D721Med (cell line): ENCODE measurements around the gene IBA57.

Experiments used
- DNase-seq: peaks from one replicate; pipeline ENCODE4 v3.0.0; 2011; ENCODE audit warnings: low spot score; ENCODE audit not compliant: insufficient read length
- FAIRE-seq: peaks from 2 replicates; lab custom pipeline; 2011; peaks lifted over from hg19 to GRCh38; lab: Jason Lieb, UNC
- TF ChIP-seq, protein P1 (sequence below): IDR thresholded peaks from 2 replicates; pipeline ENCODE4 v1.5.1; 2012; ENCODE audit warnings: mild to moderate bottlenecking, control low read depth; ENCODE audit not compliant: insufficient read depth; ENCODE audit errors: missing control alignments

The IBA57 gene

DNA sequence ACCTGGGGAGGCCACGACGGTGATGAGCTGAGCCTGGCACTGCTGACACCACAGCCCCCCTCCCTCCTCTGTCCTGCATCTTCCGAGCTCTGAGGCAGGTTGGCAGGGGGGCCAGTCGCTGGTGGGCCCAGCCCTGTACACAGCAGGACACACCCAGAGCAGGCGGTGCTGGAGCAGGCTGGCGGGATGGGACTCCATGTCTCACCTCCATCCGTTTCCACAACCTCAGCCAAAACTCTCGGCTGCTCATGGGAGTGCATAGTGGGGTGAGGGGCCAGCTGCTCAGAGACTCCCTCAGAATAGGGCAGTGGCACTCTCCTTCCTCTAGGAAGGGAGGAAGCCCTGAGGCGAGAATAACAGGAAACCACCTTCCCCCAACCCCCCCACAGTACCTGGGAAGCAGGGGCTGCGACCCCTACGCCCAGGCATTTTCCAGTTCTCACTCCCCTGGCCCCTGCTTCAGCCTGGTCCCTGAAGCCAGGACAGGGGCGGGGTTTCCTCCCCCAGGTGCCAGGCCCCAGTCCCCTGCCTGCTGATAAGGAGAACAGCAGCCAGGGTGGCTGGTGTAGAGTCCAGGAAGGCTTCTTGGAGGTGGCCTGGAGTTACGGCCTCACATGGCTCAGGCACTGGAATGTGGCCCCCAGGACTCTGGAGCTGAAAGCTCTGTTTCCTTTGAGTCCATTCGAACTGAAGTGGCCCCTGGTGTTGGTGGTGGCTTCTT is 3.2 kb upstream of the IBA57 start:
- TF ChIP-seq, protein P1, sequence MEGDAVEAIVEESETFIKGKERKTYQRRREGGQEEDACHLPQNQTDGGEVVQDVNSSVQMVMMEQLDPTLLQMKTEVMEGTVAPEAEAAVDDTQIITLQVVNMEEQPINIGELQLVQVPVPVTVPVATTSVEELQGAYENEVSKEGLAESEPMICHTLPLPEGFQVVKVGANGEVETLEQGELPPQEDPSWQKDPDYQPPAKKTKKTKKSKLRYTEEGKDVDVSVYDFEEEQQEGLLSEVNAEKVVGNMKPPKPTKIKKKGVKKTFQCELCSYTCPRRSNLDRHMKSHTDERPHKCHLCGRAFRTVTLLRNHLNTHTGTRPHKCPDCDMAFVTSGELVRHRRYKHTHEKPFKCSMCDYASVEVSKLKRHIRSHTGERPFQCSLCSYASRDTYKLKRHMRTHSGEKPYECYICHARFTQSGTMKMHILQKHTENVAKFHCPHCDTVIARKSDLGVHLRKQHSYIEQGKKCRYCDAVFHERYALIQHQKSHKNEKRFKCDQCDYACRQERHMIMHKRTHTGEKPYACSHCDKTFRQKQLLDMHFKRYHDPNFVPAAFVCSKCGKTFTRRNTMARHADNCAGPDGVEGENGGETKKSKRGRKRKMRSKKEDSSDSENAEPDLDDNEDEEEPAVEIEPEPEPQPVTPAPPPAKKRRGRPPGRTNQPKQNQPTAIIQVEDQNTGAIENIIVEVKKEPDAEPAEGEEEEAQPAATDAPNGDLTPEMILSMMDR: no peak
- FAIRE-seq (no peak), DNase-seq (no peak)

DNA sequence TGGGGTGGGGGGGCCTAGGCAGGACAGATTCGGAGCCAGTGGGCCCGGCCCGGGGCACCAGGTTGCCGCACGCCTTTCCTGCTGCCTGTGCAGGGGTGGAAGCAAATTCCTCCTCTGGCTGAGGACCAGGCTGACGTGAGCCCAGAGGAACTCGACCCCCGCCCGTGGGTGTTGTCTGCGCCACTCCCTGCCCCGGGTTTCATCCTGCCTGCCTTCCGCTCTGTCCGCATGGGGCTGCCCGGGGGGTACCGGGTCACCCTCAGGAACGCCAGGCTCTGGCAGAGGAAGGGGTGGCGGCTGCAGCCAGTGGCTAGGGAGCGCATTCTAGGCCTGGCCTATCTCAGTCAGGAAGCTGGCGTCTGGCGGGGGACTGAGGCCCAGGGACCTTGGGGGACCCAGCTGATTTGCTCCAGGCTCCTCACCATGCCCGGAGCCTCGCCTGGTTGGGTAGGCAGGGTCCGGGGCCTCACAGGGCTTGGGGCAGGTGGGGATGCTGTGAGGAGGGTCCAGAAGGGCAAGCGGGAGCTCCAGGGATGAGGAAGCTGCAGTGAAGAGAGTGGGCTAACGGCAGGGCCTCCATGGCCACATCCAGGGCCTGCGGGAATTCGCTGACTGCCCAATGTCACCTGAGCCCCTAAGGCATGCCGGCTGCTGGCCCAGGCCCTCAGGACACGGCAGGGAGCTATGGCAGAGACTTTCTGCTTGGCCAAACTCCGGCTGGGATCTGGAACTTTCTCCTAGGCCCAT is 2.4 kb upstream of the IBA57 start:
- no peak for FAIRE-seq
- TF ChIP-seq, protein P1: no peak
- DNase-seq: no peak

DNA sequence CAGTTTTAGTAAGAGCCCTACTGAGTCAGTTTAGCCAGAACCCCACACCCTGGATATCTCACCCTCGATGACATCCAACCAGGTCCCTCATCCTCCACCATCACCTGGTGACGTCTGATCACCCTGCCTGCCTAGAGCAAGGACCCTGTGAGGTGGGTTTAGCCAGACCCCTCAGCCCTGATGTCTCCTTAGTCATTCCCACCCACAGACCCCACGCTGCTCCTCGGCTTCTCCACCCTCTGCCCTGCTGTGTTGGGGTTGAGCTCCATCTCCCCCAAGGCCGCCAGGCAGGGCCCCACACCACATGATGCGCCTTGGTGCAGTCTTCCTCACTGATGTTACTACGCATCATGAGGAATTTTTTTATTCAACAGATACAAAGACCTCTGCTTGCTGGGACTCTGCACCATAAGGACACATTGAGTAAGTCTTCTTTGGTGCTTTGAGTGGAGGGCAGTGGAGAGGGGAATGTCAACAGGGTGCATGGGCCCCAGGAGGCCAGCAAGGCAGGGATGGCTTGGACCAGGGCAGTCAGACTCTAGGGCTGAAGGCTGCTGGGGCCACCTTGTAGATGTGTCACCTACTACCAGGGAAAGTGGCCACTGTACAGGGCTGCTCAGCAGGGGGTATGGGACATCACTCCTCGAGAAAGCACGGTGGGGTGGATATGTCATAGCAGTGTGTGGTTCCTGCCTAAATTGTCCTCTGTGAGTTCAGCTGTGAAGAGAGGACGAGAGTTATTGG is 1.7 kb upstream of the IBA57 start:
- TF ChIP-seq, protein P1: no peak
- FAIRE-seq (no peak), DNase-seq (no peak)

DNA sequence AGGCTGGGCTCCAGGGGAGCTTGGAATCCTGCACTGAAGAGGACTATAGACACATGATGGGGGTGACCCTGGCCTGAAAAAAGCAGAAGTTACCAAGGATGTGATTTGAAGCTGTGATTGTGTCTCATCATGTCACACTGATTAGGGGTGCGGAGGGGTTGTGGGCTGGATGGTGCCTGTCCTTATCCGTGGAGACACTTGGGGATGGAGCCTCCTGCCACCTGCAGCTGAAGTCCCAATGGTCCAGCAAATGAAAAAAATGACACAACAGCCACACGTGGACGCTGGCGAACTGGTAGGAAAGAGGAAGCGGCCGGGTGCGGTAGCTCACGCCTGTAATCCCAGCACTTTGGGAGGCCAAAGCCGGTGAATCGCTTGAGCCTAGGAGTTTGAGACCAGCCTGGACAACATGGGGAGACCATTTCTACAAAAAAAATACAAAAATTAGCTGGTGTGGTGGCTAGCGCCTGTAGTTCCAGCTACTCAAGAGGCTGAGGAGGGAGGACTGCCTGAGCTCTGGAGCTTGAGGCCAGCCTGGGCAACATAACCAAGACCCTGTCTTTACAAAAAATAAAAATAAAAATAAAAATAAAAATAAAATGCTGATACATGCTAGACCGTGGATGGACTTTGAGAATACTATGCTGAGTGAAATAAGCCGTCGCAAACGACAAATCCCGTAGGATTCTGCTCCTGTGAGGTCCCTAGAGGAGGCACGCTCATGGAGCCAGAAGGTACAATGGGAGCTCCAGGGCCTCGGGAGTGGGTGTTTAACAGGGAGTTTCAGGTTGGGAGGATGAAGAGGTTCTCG is 838 bp upstream of the IBA57 start:
- DNase-seq (no peak), FAIRE-seq (no peak)
- TF ChIP-seq, protein P1: no peak

DNA sequence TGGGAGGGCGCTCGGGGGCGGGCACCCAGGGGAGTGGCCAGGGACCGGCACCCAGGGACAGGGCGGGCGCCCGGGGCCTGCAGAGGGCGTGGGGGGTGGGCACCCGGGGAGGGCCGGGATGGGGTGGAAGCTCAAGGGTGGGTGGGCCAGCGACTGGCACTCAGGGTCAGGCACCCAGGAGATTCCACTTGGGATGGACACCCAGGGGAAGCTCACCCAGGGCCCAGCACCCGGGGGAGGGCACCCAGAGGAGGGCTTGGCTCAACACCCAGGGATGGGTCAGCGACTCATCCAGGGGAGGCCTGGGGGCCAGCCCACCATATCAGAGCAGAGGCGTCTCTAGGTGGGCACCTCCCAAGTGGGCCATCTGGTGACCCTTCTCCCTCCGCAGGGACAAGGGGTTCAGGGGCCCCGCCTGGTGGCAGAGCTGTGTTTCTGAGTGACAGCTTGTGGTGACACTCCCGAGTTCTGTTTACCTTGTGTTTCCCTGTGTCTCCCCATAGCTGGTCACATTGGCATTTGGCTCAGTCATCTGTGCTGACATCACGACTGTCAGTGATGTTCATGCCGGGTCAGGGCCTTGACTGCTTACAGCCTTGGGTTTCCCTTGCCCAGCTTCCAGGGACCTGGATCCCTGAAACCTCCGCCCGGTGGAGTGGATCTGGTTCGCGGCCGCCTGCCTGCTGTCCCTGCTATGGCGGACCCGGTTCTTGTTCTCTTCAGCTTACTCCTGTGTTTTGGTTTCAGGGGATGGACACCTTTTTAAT is 749 bp downstream of the IBA57 start:
- TF ChIP-seq, protein P1: peak; percentile 50
- no peak for FAIRE-seq
- peak; percentile 99 for DNase-seq
